ENCODE measurements around the gene ALDH3B1.

ALDH3B1 gene

GRCh38 chr11:68014157-68014946 is 4.2 kb downstream of the ALDH3B1 start:
- no peak for FAIRE-seq

GRCh38 chr11:68014947-68015447 is 4.9 kb downstream of the ALDH3B1 start:
- no peak for FAIRE-seq

- no peak for FAIRE-seq
These were observed 5.3 kb downstream of the ALDH3B1 start for GRCh38 chr11:68015467-68015866.

- no peak for FAIRE-seq
These were observed 6.2 kb downstream of the ALDH3B1 start for GRCh38 chr11:68016161-68016903.

GRCh38 chr11:68016904-68017817 is 7.0 kb downstream of the ALDH3B1 start:
- FAIRE-seq, result no peak

GRCh38 chr11:68017980-68018729 is 8.0 kb downstream of the ALDH3B1 start:
- FAIRE-seq, result no peak

- no peak for FAIRE-seq
These were observed 8.6 kb downstream of the ALDH3B1 start for GRCh38 chr11:68018730-68019190.

- FAIRE-seq, result no peak
These were observed 9.4 kb downstream of the ALDH3B1 start for GRCh38 chr11:68019486-68019885.

GRCh38 chr11:68020575-68020974 is 10.4 kb downstream of the ALDH3B1 start:
- FAIRE-seq, result no peak

- no peak for FAIRE-seq
These were observed 11.2 kb downstream of the ALDH3B1 start for GRCh38 chr11:68021167-68021787.

- no peak for FAIRE-seq
These were observed 12.4 kb downstream of the ALDH3B1 start for GRCh38 chr11:68022531-68022930.

- no peak for FAIRE-seq
These were observed 14.4 kb downstream of the ALDH3B1 start for GRCh38 chr11:68024508-68024907.

- FAIRE-seq, result no peak
These were observed 14.9 kb downstream of the ALDH3B1 start for GRCh38 chr11:68025047-68025446.

GRCh38 chr11:68026391-68027105 is 16.4 kb downstream of the ALDH3B1 start:
- FAIRE-seq, result no peak

- no peak for FAIRE-seq
These were observed 17.5 kb downstream of the ALDH3B1 start for GRCh38 chr11:68027667-68028066.

- no peak for FAIRE-seq
These were observed 18.8 kb downstream of the ALDH3B1 start for GRCh38 chr11:68028802-68029545.

- peak; percentile 97 for FAIRE-seq
These were observed 20.4 kb downstream of the ALDH3B1 start, which contains the start of gene NDUFS8 for GRCh38 chr11:68030318-68031143. NDUFS8 (plus strand) TSS chr11:68030681; CDS start chr11:68032152, 1,471 bp downstream.

- FAIRE-seq, result no peak
These were observed 21.0 kb downstream of the ALDH3B1 start for GRCh38 chr11:68031144-68031464.

- FAIRE-seq, result no peak
These were observed 21.9 kb downstream of the ALDH3B1 start for GRCh38 chr11:68032003-68032402.

All from colon (tissue), 2 donors.